ENCODE results near the gene MTHFD1L.

- TF ChIP-seq CSDC2 (CRISPR knock-in tag; IDR thresholded peaks at IDR 0.05), result no peak
- no peak for TF ChIP-seq ARNTL (CRISPR knock-in tag; IDR thresholded peaks at IDR 0.05; ENCODE audit: borderline replicate concordance, low read depth)
- TF ChIP-seq, protein P1, sequence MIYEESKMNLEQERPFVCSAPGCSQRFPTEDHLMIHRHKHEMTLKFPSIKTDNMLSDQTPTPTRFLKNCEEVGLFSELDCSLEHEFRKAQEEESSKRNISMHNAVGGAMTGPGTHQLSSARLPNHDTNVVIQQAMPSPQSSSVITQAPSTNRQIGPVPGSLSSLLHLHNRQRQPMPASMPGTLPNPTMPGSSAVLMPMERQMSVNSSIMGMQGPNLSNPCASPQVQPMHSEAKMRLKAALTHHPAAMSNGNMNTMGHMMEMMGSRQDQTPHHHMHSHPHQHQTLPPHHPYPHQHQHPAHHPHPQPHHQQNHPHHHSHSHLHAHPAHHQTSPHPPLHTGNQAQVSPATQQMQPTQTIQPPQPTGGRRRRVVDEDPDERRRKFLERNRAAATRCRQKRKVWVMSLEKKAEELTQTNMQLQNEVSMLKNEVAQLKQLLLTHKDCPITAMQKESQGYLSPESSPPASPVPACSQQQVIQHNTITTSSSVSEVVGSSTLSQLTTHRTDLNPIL (CRISPR knock-in tag; IDR thresholded peaks at IDR 0.05; ENCODE audit: low read depth), result no peak
- TF ChIP-seq ZFP30 (CRISPR knock-in tag; IDR thresholded peaks at IDR 0.05), result no peak
- TF ChIP-seq SNAI2 (CRISPR knock-in tag; IDR thresholded peaks at IDR 0.05), result no peak
- TF ChIP-seq, protein P2, sequence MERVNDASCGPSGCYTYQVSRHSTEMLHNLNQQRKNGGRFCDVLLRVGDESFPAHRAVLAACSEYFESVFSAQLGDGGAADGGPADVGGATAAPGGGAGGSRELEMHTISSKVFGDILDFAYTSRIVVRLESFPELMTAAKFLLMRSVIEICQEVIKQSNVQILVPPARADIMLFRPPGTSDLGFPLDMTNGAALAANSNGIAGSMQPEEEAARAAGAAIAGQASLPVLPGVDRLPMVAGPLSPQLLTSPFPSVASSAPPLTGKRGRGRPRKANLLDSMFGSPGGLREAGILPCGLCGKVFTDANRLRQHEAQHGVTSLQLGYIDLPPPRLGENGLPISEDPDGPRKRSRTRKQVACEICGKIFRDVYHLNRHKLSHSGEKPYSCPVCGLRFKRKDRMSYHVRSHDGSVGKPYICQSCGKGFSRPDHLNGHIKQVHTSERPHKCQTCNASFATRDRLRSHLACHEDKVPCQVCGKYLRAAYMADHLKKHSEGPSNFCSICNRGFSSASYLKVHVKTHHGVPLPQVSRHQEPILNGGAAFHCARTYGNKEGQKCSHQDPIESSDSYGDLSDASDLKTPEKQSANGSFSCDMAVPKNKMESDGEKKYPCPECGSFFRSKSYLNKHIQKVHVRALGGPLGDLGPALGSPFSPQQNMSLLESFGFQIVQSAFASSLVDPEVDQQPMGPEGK (CRISPR knock-in tag; IDR thresholded peaks at IDR 0.05; ENCODE audit: borderline replicate concordance), result no peak
- TF ChIP-seq TCF4 (CRISPR knock-in tag; IDR thresholded peaks at IDR 0.05; ENCODE audit: borderline replicate concordance), result no peak
- no peak for TF ChIP-seq RARB (CRISPR knock-in tag; IDR thresholded peaks at IDR 0.05)
Observed at GRCh38 chr6:151009576-151009975, 144.1 kb downstream of the MTHFD1L start.

All from SK-N-SH treated with all-trans-retinoic acid at 6 μM for 48 hours (cell line).